DND-41 (cell line): ENCODE data around the gene DPF3.

ENCODE experiments used
- ATAC-seq: fragments of 200-7000 bp; cut with Tn5 transposase; 3 replicates; pipeline ENCODE4 v1.9.1; 2021; ENCODE audit warnings: low read depth; ENCODE audit not compliant: insufficient read depth
- DNase-seq: peaks from one replicate; pipeline ENCODE4 v3.0.0-alpha.2; 2020
- H2AFZ ChIP-seq: 2 replicates; pipeline ENCODE4 v1.6.0; 2012; ENCODE audit warnings: low read depth, low read length
- H3K27ac ChIP-seq: 2 replicates; pipeline ENCODE4 v1.5.1; 2012; ENCODE audit warnings: low read length, inconsistent platforms
- H3K27me3 ChIP-seq: fragments of 200-600 bp; sonication (generic); 2 replicates; pipeline ENCODE4 v1.6.0; 2012; ENCODE audit warnings: low read length, mild to moderate bottlenecking, inconsistent platforms; ENCODE audit not compliant: insufficient read depth, poor library complexity
- H3K36me3 ChIP-seq: 2 replicates; pipeline ENCODE4 v1.5.1; 2012; ENCODE audit warnings: low read length, inconsistent platforms; ENCODE audit not compliant: insufficient read depth
- H3K4me1 ChIP-seq: 2 replicates; pipeline ENCODE4 v1.5.1; 2012; ENCODE audit warnings: mild to moderate bottlenecking, low read length; ENCODE audit not compliant: insufficient read depth
- H3K4me2 ChIP-seq: 2 replicates; pipeline ENCODE4 v1.6.0; 2012; ENCODE audit warnings: mild to moderate bottlenecking, moderate library complexity, low read length, inconsistent platforms; ENCODE audit not compliant: insufficient read depth
- H3K4me3 ChIP-seq, 2 experiments: fragments of 200-600 bp in 1 of 2; shearing (Covaris generic) in 1 of 2; 2 replicates each; pipeline ENCODE4 v1.5.1; 2012 to 2016; ENCODE audit warnings: inconsistent platforms in 2 of 2, low read length in 2 of 2, mild to moderate bottlenecking in 2 of 2, low read depth in 1 of 2, moderate library complexity in 1 of 2
- H3K79me2 ChIP-seq: 2 replicates; pipeline ENCODE4 v1.6.0; 2012; ENCODE audit warnings: low read length, inconsistent platforms; ENCODE audit not compliant: insufficient read depth
- H3K9ac ChIP-seq: 2 replicates; pipeline ENCODE4 v1.6.0; 2012; ENCODE audit warnings: low read depth, mild to moderate bottlenecking, inconsistent platforms, low read length, moderate library complexity
- H3K9me3 ChIP-seq: 2 replicates; pipeline ENCODE4 v1.5.1; 2012; ENCODE audit warnings: low read length, moderate library complexity, mild to moderate bottlenecking, inconsistent platforms; ENCODE audit not compliant: insufficient read depth, severe bottlenecking
- H4K20me1 ChIP-seq: 2 replicates; pipeline ENCODE4 v1.6.0; 2012; ENCODE audit warnings: low read length; ENCODE audit not compliant: insufficient read depth
- CTCF ChIP-seq: IDR thresholded peaks from 2 replicates; pipeline ENCODE4 v1.5.1; 2012; ENCODE audit warnings: borderline replicate concordance, low read length, moderate library complexity, mild to moderate bottlenecking; ENCODE audit not compliant: poor library complexity, severe bottlenecking; ENCODE audit errors: extremely low read depth
- EZH2 ChIP-seq: IDR thresholded peaks from 3 replicates; pipeline ENCODE4 v1.6.1; 2012; ENCODE audit warnings: borderline replicate concordance, low read depth, mild to moderate bottlenecking, moderate library complexity, low read length, inconsistent platforms; ENCODE audit not compliant: severe bottlenecking

Gene DPF3

GRCh38 chr14:72578514-72578913 is 315.4 kb downstream of the DPF3 start:
- TF ChIP-seq EZH2, result no peak
- TF ChIP-seq CTCF, result no peak
- DNase-seq (no peak), ATAC-seq (no peak)
- Histone ChIP-seq H3K36me3 (no peaks in the 10 kb centered on the region), H3K27me3 (peaks cover 48% of the 10 kb centered on the region), H3K9ac (no peak overlapping the region), H3K4me3 (no peak overlapping the region), H3K27ac (no peak overlapping the region), H4K20me1 (no peaks in the 10 kb centered on the region; the same call in 1 of the 2 replicates), H3K79me2 (no peaks in the 10 kb centered on the region), H3K4me2 (no peak overlapping the region), H2AFZ (no peak overlapping the region), H3K9me3 (no peaks in the 10 kb centered on the region), H3K4me1 (no peaks in the 10 kb centered on the region)

- TF ChIP-seq CTCF, result no peak
- no peak for TF ChIP-seq EZH2
- Histone ChIP-seq H3K4me1 (no peaks in the 10 kb centered on the region), H3K27ac (no peak overlapping the region), H3K27me3 (peaks cover 51% of the 10 kb centered on the region), H3K79me2 (no peaks in the 10 kb centered on the region), H3K4me2 (no peak overlapping the region), H2AFZ (no peak overlapping the region), H3K36me3 (no peaks in the 10 kb centered on the region), H3K9ac (no peak overlapping the region), H4K20me1 (no peaks in the 10 kb centered on the region; the same call in 1 of the 2 replicates), H3K4me3 (no peak overlapping the region), H3K9me3 (no peaks in the 10 kb centered on the region)
- DNase-seq (no peak), ATAC-seq (no peak)
These were observed 316.4 kb downstream of the DPF3 start for GRCh38 chr14:72577521-72577920.

GRCh38 chr14:72576258-72576657 is 317.6 kb downstream of the DPF3 start:
- H3K27me3 ChIP-seq, result peaks cover 43% of the 10 kb centered on the region
- no peaks in the 10 kb centered on the region for H3K79me2 ChIP-seq
- no peak overlapping the region for H2AFZ ChIP-seq
- ATAC-seq (no peak), DNase-seq (no peak)
- no peaks in the 10 kb centered on the region for H3K36me3 ChIP-seq
- no peak overlapping the region for H3K4me3 ChIP-seq
- no peaks in the 10 kb centered on the region for H3K9me3 ChIP-seq
- TF ChIP-seq CTCF, result no peak
- TF ChIP-seq EZH2, result no peak
- no peaks in the 10 kb centered on the region for H3K4me1 ChIP-seq
- H3K4me2 ChIP-seq, result no peak overlapping the region
- no peaks in the 10 kb centered on the region; the same call in 1 of the 2 replicates for H4K20me1 ChIP-seq
- no peak overlapping the region for H3K9ac ChIP-seq
- H3K27ac ChIP-seq, result no peak overlapping the region

GRCh38 chr14:72574715-72575114 is 319.2 kb downstream of the DPF3 start:
- H3K4me2 ChIP-seq, result no peak overlapping the region
- H4K20me1 ChIP-seq, result no peaks in the 10 kb centered on the region; the same call in 1 of the 2 replicates
- H3K4me1 ChIP-seq, result no peaks in the 10 kb centered on the region
- H3K9ac ChIP-seq, result no peak overlapping the region
- H3K36me3 ChIP-seq, result no peaks in the 10 kb centered on the region
- H3K4me3 ChIP-seq, result no peak overlapping the region
- no peak for ATAC-seq
- peaks cover 37% of the 10 kb centered on the region for H3K27me3 ChIP-seq
- no peak for DNase-seq
- no peaks in the 10 kb centered on the region for H3K79me2 ChIP-seq
- H3K9me3 ChIP-seq, result no peaks in the 10 kb centered on the region
- H2AFZ ChIP-seq, result no peak overlapping the region
- no peak for TF ChIP-seq CTCF
- TF ChIP-seq EZH2, result no peak
- H3K27ac ChIP-seq, result no peak overlapping the region
